ENCODE measurements around the gene MED13L. TPM values are rescaled to one million over a fixed set of nuclear protein-coding genes. Genes with fewer than 3 reads are reported as not detected.
A peak's percentile ranks its signal among the peaks of the same experiment; 100 is the strongest.

Gene MED13L
- total and polyA plus RNA-seq, 11 donors: 12.2 to 84.1 (median 60.2) TPM

DNA sequence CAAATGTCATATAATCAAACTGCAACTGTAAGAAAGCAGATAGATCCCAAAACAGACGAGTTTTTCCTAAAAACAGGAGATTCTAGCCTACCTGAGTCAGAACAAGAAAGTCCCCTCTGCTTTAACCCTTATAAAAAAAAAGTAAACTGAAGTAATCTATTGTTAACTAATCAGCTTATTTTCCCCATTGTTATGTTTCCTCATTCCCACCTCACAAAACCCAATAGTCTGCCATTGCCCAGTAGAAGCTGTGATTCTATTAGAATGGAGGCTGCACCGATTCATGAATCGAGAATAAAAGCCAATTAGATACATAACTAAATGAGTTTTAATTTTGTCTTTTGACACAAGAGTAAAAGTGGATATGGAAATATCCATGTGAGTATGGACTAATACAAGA, 115.4 kb downstream of the MED13L start:
- Histone ChIP-seq H3K36me3 (no peaks in the 10 kb centered on the region), H3K27ac (no peak overlapping the region), H3K4me1 (peaks cover 15 to 83% (median 68%) of the 10 kb centered on the region in 12 donors), H3K4me3 (no peak overlapping the region), H3K9me3 (no peaks in the 10 kb centered on the region), H3K27me3 (no peaks in the 10 kb centered on the region)
- ATAC-seq: no peak
- intact Hi-C loops (cut with DNase I): no loop called here
- DNase-seq: no peak
- TF ChIP-seq, protein P1, sequence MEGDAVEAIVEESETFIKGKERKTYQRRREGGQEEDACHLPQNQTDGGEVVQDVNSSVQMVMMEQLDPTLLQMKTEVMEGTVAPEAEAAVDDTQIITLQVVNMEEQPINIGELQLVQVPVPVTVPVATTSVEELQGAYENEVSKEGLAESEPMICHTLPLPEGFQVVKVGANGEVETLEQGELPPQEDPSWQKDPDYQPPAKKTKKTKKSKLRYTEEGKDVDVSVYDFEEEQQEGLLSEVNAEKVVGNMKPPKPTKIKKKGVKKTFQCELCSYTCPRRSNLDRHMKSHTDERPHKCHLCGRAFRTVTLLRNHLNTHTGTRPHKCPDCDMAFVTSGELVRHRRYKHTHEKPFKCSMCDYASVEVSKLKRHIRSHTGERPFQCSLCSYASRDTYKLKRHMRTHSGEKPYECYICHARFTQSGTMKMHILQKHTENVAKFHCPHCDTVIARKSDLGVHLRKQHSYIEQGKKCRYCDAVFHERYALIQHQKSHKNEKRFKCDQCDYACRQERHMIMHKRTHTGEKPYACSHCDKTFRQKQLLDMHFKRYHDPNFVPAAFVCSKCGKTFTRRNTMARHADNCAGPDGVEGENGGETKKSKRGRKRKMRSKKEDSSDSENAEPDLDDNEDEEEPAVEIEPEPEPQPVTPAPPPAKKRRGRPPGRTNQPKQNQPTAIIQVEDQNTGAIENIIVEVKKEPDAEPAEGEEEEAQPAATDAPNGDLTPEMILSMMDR (IDR thresholded peaks at IDR 0.05): no peak
- no peak for TF ChIP-seq POLR2A (IDR thresholded peaks at IDR 0.05)
- WGBS, 4 donors: 82 to 87% (median 84%) methylated on average over 3 of the region's 3 CpGs

DNA sequence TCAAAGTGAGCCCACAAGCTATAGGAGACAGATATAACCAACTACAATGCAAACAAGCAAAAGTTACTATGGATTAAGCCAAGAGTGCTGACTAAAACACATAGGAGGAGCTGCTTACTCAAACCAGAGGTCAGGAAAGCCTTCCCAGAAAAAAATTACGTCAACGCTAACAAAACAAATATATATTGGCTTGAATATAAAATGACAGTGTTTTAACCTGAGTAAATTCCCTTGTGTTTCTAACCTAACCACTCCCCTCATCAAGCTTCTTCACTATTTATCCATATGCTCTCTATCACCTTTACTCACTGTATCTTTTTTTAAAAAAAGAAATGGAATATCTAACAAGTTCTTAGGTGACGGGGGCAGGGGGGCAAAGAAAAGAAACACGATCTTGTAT, 115.9 kb downstream of the MED13L start:
- Histone ChIP-seq H3K27me3 (no peaks in the 10 kb centered on the region), H3K4me3 (no peak overlapping the region), H3K36me3 (no peaks in the 10 kb centered on the region), H3K27ac (no peak overlapping the region), H3K9me3 (no peaks in the 10 kb centered on the region), H3K4me1 (peaks cover 15 to 85% (median 69%) of the 10 kb centered on the region in 12 donors)
- DNase-seq (no peak), ATAC-seq (no peak)
- WGBS, 4 donors: 82 to 88% (median 84%) methylated on average over 4 of the region's 4 CpGs
- TF ChIP-seq POLR2A (IDR thresholded peaks at IDR 0.05): no peak
- TF ChIP-seq, protein P1 (IDR thresholded peaks at IDR 0.05): no peak
- intact Hi-C loops (cut with DNase I): no loop called here

DNA sequence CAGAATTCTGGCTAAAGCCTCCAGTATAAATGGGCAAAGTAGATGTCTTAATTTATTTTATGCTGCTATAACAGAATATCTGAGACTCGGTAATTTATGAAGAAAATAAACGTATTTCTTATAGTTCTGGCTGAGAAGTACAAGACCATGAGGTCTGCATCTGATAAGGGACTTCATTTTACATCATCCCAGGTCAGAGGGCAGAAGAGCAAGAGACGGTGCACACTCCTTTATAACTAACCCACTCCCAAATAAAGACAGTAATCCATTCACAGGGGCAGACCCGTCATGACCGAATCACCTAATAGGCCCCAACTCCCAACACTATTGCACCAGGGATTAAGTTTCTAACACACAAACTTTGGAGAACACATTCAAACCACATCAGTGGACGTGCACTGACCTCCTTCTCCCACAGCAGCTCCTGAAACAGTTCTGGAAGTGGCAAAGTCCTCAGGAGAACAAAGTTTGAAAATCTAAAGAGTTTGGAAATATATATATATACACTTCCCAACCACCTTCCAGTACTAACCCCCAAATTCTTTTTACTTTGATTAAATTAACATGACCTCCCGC, 116.5 kb downstream of the MED13L start:
- intact Hi-C loops (cut with DNase I): no loop called here
- Histone ChIP-seq H3K27ac (no peak overlapping the region), H3K4me3 (no peak overlapping the region), H3K27me3 (no peaks in the 10 kb centered on the region), H3K4me1 (peaks cover 15 to 83% (median 64%) of the 10 kb centered on the region in 12 donors), H3K36me3 (no peaks in the 10 kb centered on the region), H3K9me3 (no peaks in the 10 kb centered on the region)
- TF ChIP-seq, protein P1 (IDR thresholded peaks at IDR 0.05): no peak
- TF ChIP-seq POLR2A (IDR thresholded peaks at IDR 0.05): no peak
- no peak for ATAC-seq
- 83 to 88% (median 84%) methylated on average over 7 of the region's 7 CpGs for WGBS, 4 donors
- no peak for DNase-seq

DNA sequence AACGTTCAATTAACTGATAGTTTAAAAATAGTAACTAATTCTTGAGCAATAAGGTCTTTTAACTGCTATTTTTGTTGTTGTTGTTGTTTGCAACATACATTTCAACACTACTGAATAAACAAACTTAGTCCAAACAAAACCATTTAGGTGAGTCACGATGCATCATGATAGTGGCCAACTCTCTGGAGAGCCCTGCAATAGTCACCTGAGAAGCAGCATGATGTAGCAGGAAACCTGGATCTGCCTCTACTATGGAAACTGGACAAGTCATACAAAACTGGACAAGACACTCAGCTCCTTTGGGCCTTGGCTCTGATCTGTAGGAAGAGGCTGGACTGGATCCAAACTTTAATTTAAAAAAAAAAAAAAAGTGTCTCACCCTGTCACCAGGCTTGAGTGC, 117.3 kb downstream of the MED13L start:
- ATAC-seq: peak in 1 of 4 donors; percentile 18
- H3K9me3 ChIP-seq: no peaks in the 10 kb centered on the region
- H3K27me3 ChIP-seq: no peaks in the 10 kb centered on the region
- peaks cover 15 to 76% (median 58%) of the 10 kb centered on the region in 12 donors for H3K4me1 ChIP-seq
- WGBS, 4 donors: 39 to 46% (median 46%) methylated on average over 2 of the region's 2 CpGs
- H3K36me3 ChIP-seq: no peaks in the 10 kb centered on the region
- no peak overlapping the region for H3K4me3 ChIP-seq
- TF ChIP-seq POLR2A (IDR thresholded peaks at IDR 0.05): no peak
- TF ChIP-seq, protein P1 (IDR thresholded peaks at IDR 0.05): no peak
- no peak overlapping the region for H3K27ac ChIP-seq
- intact Hi-C loops (cut with DNase I): no loop called here
- DNase-seq: no peak

Measured in heart left ventricle (tissue), 16 donors.